ENCODE measurements around the gene EPS15. TPM values are rescaled to one million over a fixed set of nuclear protein-coding genes. Genes with fewer than 3 reads are reported as not detected.

Gene EPS15
- total and polyA plus RNA-seq, 9 of the 15 experiments (the other 6 are each of a cell fraction or from before 2014, with no cell fraction given): 23.1 to 69.0 (median 41.7) TPM

GRCh38 chr1:51444096-51444495 is 75.0 kb downstream of the EPS15 start (continued):
- TF ChIP-seq ZNF609 (CRISPR knock-in tag; IDR thresholded peaks at IDR 0.05; ENCODE audit: borderline replicate concordance) (no peak), BCL6 (CRISPR knock-in tag; IDR thresholded peaks at IDR 0.05) (no peak), GTF2B (IDR thresholded peaks at IDR 0.05; ENCODE audit: extremely low read depth, insufficient read length) (no peak), BRCA1 (IDR thresholded peaks at IDR 0.05) (no peak), BRCA1 (CRISPR knock-in tag; IDR thresholded peaks at IDR 0.05) (no peak), SMARCB1 (IDR thresholded peaks at IDR 0.05; ENCODE audit: insufficient read length, low read depth) (no peak), FOXM1 (IDR thresholded peaks at IDR 0.05; ENCODE audit: low read depth) (no peak), FOXM1 (CRISPR knock-in tag; IDR thresholded peaks at IDR 0.05; ENCODE audit: low read depth) (no peak), KDM1A (IDR thresholded peaks at IDR 0.05) (no peak), HDGF (IDR thresholded peaks at IDR 0.05) (no peak), ATF2 (CRISPR knock-in tag; IDR thresholded peaks at IDR 0.05) (no peak), ZNF696 (CRISPR knock-in tag; conservative IDR thresholded peaks at IDR 0.05) (no peak), MXI1 (IDR thresholded peaks at IDR 0.05; ENCODE audit: low read depth, low read length) (no peak), TAF9B (IDR thresholded peaks at IDR 0.05; ENCODE audit: partially characterized antibody) (no peak)
- TF ChIP-seq, protein P1, sequence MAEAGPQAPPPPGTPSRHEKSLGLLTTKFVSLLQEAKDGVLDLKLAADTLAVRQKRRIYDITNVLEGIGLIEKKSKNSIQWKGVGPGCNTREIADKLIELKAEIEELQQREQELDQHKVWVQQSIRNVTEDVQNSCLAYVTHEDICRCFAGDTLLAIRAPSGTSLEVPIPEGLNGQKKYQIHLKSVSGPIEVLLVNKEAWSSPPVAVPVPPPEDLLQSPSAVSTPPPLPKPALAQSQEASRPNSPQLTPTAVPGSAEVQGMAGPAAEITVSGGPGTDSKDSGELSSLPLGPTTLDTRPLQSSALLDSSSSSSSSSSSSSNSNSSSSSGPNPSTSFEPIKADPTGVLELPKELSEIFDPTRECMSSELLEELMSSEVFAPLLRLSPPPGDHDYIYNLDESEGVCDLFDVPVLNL (CRISPR knock-in tag; IDR thresholded peaks at IDR 0.05; ENCODE audit: low read depth): no peak

All from K562 (cell line).